ENCODE results near the gene CACNA1E. TPM values are rescaled to one million over a fixed set of nuclear protein-coding genes. Genes with fewer than 3 reads are reported as not detected.
A peak's percentile ranks its signal among the peaks of the same experiment; 100 is the strongest.

Gene CACNA1E
- total RNA-seq, 2 experiments from 2014 or later, result not detected

DNA sequence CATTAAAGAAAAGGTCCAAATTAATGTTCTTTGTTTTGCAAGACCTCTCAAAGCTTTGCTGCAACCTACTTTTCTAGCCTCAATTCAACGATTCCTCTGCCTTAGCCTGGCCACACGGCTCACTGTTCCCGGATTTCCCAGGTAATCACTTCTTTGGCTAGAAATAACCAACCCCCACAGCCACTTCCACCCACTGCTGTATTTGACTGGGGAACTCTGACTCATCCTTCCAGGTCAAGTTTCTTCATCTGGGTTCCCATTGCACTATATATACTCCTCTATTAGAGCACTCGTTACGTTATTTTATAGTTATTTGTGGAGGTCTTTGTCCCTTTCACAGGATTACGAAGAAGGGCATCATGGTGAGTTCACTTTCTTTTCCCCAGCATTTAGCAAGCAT is 185.9 kb downstream of the CACNA1E start:
- ChIA-PET POLR2A (interaction anchor here (0.7 kb wide), 1 partner anchor 9 kb away, joined by 3 read pairs; no protein-coding TSS in a partner anchor), CTCF (no interaction called here)
- Mint-ChIP-seq H3K4me3 (no peak overlapping the region), H3K9me3 (ENCODE audit: low read depth) (peaks cover 3% of the 10 kb centered on the region), H3K27ac (no peak overlapping the region), H3K27me3 (peaks cover 30% of the 10 kb centered on the region), H3K36me3 (ENCODE audit: low read depth) (no peaks in the 10 kb centered on the region), H3K4me1 (no peaks in the 10 kb centered on the region)
- ATAC-seq (no peak), DNase-seq (no peak)
- intact Hi-C loops (cut with DNase I, micrococcal nuclease), result no loop called here

DNA sequence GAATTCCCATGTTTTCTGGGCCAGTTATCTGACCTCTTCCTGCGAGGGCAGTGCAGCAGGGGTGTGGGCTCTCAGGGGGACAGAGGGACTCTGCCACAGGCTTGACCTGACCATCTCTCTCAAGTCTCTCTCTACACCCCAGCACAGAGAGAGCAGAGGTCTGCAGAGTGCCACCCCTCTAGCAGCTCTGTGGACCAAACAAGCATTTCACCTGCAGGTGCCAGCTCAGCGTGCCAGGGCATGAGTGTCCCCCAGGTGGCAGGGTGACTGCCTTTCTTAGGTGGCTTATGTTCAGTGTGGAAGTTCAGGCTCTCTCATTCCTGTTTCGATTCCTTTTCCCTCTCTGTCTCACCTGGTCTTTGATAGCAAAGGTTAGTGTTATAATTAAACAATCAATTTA is 191.3 kb downstream of the CACNA1E start:
- Mint-ChIP-seq H3K4me1 (no peaks in the 10 kb centered on the region), H3K4me3 (no peak overlapping the region), H3K27me3 (peaks cover 27% of the 10 kb centered on the region), H3K27ac (no peak overlapping the region), H3K9me3 (ENCODE audit: low read depth) (peaks cover 3% of the 10 kb centered on the region), H3K36me3 (ENCODE audit: low read depth) (no peaks in the 10 kb centered on the region)
- ChIA-PET POLR2A (no interaction called here), CTCF (interaction anchor here (1.1 kb wide), 1 partner anchor 186 kb away, joined by 3 read pairs; no protein-coding TSS in a partner anchor)
- DNase-seq, result no peak
- intact Hi-C loops (cut with DNase I, micrococcal nuclease), result loop anchor here in 1 of 2 experiments (10.0 kb wide), 1 partner anchor 200 kb away; no protein-coding TSS in a partner anchor
- no peak for ATAC-seq

DNA sequence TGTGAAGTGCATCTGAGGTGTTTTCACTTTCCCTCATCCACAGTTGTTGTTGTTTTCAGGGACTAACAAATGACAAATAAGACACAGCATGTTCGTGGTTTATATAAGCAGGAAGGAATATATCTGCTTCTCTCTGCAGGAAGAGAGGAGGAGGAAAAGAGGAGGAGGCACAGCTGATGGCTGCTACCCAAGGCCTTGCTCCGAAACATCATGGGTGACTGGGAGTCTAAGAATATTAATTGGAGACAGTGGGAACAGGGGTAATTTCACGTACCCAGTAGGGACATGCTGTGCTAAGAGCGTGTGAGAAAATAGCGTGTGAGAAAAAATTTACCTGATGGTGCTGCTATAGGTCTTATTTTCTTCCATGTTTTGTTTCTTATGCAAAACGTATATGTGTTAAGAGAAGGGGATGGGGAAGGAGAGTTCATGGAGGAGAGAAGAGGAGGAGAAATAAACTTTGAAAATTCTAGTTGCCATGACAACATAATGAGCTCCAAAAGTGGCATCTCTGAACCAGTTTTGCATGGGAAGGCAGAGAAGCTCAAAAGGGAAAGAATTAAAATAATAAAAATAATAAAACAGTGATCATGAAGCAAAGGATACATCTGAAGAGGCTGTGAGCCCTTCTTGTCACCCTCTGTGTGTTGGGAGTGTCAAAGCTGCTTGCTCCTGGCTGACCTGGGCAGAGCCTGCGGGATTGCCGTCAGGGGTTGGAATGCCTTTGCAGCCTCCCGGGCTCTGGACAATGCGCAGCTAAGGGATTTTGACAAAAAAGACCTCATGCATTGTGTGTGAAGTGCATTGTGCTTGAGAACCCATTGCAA is 192.0 kb downstream of the CACNA1E start:
- ATAC-seq (no peak), DNase-seq (no peak)
- Mint-ChIP-seq H3K4me3 (no peak overlapping the region), H3K9me3 (ENCODE audit: low read depth) (peaks cover 3% of the 10 kb centered on the region), H3K27ac (no peak overlapping the region), H3K27me3 (peaks cover 27% of the 10 kb centered on the region), H3K36me3 (ENCODE audit: low read depth) (no peaks in the 10 kb centered on the region), H3K4me1 (no peaks in the 10 kb centered on the region)
- ChIA-PET POLR2A (no interaction called here), CTCF (interaction anchor here (0.7 kb wide), 1 partner anchor 405 kb away, joined by 4 read pairs; no protein-coding TSS in a partner anchor)
- intact Hi-C loops (cut with DNase I, micrococcal nuclease), result loop anchor here in 1 of 2 experiments (10.0 kb wide), 1 partner anchor 201 kb away; no protein-coding TSS in a partner anchor

DNA sequence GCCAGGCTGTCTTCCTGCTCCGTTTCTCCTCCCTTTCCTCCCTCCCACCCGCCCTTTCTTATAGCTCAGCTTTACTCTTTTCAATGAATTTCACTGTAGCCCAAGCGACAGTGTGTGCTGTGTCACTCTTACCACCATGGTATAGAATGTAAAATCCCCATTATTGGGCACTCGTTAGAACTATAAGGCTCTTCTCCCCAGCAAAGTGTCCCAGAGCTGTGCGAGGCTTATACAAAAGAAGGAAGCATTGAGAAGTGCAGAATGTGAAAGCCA is 192.5 kb downstream of the CACNA1E start:
- ChIA-PET CTCF (interaction anchor here (0.7 to 1.6 kb wide), 3 partner anchors 193 to 405 kb away, joined by 3 to 9 read pairs (median 4); partner anchors contain the start of gene CACNA1E), POLR2A (no interaction called here)
- no peaks in the 10 kb centered on the region for H3K36me3 Mint-ChIP-seq (ENCODE audit: low read depth)
- peaks cover 32% of the 10 kb centered on the region for H3K27me3 Mint-ChIP-seq
- intact Hi-C loops (cut with DNase I, micrococcal nuclease), result loop anchor here (1.0 to 10.0 kb wide), 2 partner anchors 197 to 201 kb away; no protein-coding TSS in a partner anchor
- DNase-seq (no peak), ATAC-seq (no peak)
- H3K27ac Mint-ChIP-seq, result no peak overlapping the region
- no peak overlapping the region for H3K4me3 Mint-ChIP-seq
- H3K4me1 Mint-ChIP-seq, result no peaks in the 10 kb centered on the region
- peaks cover 3% of the 10 kb centered on the region for H3K9me3 Mint-ChIP-seq (ENCODE audit: low read depth)

DNA sequence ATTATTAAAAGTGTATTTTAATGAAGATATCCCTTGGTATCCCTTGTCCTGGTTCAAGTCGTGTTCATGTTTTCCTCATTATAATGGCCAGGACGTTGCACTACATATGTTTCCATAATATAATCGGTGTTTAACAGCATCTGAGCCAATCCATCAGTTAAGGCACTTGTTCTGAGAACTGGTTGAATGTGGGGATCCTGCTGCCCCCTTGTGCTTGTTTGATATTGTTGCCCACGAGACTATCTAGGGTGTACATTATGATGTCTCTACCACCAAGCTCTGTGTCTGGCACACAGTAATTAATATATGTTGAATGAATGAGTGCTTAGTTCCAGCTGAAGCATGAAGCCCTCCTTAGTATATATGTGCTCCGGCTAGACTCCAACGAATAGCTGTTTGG is 193.0 kb downstream of the CACNA1E start:
- intact Hi-C loops (cut with DNase I, micrococcal nuclease), result loop anchor here (1.0 to 10.0 kb wide), 2 partner anchors 197 to 201 kb away; no protein-coding TSS in a partner anchor
- Mint-ChIP-seq H3K4me3 (no peak overlapping the region), H3K36me3 (ENCODE audit: low read depth) (no peaks in the 10 kb centered on the region), H3K4me1 (no peaks in the 10 kb centered on the region), H3K27ac (no peak overlapping the region), H3K27me3 (peaks cover 32% of the 10 kb centered on the region), H3K9me3 (ENCODE audit: low read depth) (peaks cover 3% of the 10 kb centered on the region)
- ChIA-PET POLR2A (no interaction called here), CTCF (interaction anchor here (1.0 to 1.6 kb wide), 2 partner anchors 193 to 198 kb away, joined by 3 to 9 read pairs; partner anchors contain the start of gene CACNA1E)
- DNase-seq, result peak; percentile 30
- no peak for ATAC-seq

DNA sequence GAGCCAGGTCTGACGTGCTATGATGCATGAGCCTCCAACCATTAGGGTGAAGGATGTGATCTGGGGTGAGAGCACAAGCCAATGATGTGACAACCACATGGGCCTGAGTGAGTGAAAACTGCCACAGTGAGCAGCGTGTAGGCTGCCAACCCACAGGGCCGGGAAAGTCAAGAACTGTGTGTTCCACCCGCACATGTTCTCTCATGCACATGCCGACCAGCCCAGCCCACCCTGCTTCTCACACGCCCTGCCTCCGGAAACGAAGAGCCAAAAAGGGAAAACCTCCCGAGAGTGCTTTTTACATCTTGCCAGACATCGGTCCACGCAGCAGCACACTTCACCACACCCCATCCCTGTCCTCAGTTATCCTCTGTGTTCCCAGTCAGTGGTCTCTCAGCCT is 197.0 kb downstream of the CACNA1E start:
- intact Hi-C loops (cut with DNase I, micrococcal nuclease), result no loop called here
- Mint-ChIP-seq H3K4me1 (no peaks in the 10 kb centered on the region), H3K9me3 (ENCODE audit: low read depth) (no peaks in the 10 kb centered on the region), H3K27ac (no peak overlapping the region), H3K27me3 (peaks cover 18% of the 10 kb centered on the region), H3K4me3 (no peak overlapping the region), H3K36me3 (ENCODE audit: low read depth) (no peaks in the 10 kb centered on the region)
- DNase-seq (no peak), ATAC-seq (no peak)
- ChIA-PET CTCF (no interaction called here), POLR2A (no interaction called here)

DNA sequence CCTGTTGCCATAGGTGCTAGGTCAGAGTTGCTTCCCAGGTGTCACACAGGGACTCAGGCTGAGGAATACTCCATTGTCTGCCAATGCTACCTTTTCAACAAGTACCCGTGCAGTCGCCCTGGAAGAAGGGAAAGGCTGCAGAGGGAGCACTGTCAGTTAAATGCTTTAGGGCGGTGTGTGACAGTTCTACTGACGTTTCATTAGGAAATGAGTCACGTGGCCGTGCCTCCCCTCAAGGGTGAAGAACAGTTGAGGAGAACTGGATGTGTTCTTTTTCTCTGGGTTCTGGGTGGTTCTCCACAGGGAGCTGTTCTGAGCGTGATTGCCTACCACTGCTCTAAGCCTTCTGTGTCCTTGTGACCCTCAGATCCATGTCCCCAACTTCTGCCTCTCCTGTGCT is 197.6 kb downstream of the CACNA1E start:
- intact Hi-C loops (cut with DNase I, micrococcal nuclease), result no loop called here
- POLR2A ChIA-PET, result no interaction called here
- H3K9me3 Mint-ChIP-seq (ENCODE audit: low read depth), result no peaks in the 10 kb centered on the region
- no peaks in the 10 kb centered on the region for H3K4me1 Mint-ChIP-seq
- H3K27me3 Mint-ChIP-seq, result peaks cover 17% of the 10 kb centered on the region
- no peaks in the 10 kb centered on the region for H3K36me3 Mint-ChIP-seq (ENCODE audit: low read depth)
- no peak overlapping the region for H3K27ac Mint-ChIP-seq
- ATAC-seq, result no peak
- DNase-seq, result no peak
- CTCF ChIA-PET, result no interaction called here
- no peak overlapping the region for H3K4me3 Mint-ChIP-seq

DNA sequence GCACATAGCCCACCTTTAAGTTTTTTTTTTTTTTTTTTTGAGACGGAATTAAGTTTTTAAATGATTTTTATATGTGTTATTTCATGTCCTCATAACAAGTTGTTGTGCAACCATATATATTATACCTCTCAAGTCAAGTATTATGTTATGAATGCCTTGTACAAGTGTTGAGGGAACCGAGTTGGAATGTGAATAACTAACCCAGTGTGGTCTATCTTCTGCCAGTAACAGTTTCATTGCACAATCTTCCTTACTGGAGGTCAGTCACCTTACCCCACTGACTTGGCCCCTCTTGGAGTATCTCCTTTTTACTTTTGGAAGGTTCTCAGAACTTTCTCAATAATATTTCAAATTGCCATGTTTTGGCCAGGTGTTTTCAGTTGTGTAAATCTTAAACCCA is 201.9 kb downstream of the CACNA1E start:
- no peak for DNase-seq
- Mint-ChIP-seq H3K27me3 (peaks cover 19% of the 10 kb centered on the region), H3K9me3 (ENCODE audit: low read depth) (peaks cover 2% of the 10 kb centered on the region), H3K36me3 (ENCODE audit: low read depth) (no peaks in the 10 kb centered on the region), H3K4me3 (no peak overlapping the region), H3K4me1 (no peaks in the 10 kb centered on the region), H3K27ac (no peak overlapping the region)
- ATAC-seq, result no peak
- intact Hi-C loops (cut with DNase I, micrococcal nuclease), result no loop called here
- CTCF ChIA-PET, result no interaction called here
- POLR2A ChIA-PET, result no interaction called here

DNA sequence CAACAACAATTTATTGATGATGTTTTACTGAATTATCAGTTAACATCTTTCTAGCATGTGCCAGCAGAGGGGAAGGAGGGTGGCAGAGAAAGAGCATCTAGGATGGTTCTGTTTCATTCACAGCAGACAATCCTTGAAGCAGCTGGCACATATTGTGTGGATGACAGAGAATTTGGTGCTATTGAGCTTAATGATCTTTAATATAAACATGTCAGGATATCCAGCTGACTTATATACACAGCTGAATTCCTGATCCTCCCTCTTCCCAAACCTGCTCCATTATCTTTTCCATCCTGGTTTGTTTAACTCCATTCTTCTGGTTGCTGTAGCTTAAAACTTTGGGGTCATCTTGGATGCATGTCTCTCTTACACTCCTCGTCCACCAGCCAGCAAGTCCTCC is 218.6 kb downstream of the CACNA1E start:
- ATAC-seq, result no peak
- Mint-ChIP-seq H3K27ac (no peak overlapping the region), H3K9me3 (ENCODE audit: low read depth) (no peaks in the 10 kb centered on the region), H3K27me3 (peaks cover 12% of the 10 kb centered on the region), H3K4me1 (no peaks in the 10 kb centered on the region), H3K36me3 (ENCODE audit: low read depth) (no peaks in the 10 kb centered on the region), H3K4me3 (no peak overlapping the region)
- DNase-seq, result no peak
- POLR2A ChIA-PET, result no interaction called here
- intact Hi-C loops (cut with DNase I, micrococcal nuclease), result no loop called here
- CTCF ChIA-PET, result interaction anchor here (0.6 to 1.4 kb wide), 2 partner anchors 93 to 1642 kb away, joined by 3 to 4 read pairs; no protein-coding TSS in a partner anchor

DNA sequence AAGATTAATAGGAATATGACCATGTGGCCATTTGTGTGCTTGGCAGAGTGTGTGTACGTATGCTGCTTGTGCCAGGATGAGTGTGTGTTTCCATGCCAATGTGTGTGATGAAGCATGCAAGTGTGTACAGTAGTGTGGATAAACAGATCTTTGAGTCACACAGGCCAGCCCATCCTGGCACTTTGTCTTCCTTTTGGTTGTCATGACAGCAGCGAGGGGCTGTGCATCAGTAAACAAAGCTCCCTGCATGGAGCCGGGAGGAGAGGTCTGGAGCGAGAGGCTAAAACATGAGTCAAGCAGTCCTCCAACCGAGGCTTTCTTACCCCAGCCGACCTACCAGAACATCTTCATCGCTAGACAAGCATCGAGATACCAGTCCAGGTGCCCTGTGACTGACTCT is 221.2 kb downstream of the CACNA1E start:
- DNase-seq (no peak), ATAC-seq (no peak)
- Mint-ChIP-seq H3K9me3 (ENCODE audit: low read depth) (no peaks in the 10 kb centered on the region), H3K27ac (no peak overlapping the region), H3K36me3 (ENCODE audit: low read depth) (no peaks in the 10 kb centered on the region), H3K4me3 (no peak overlapping the region), H3K27me3 (peaks cover 8% of the 10 kb centered on the region), H3K4me1 (no peaks in the 10 kb centered on the region)
- intact Hi-C loops (cut with DNase I, micrococcal nuclease), result no loop called here
- ChIA-PET CTCF (no interaction called here), POLR2A (no interaction called here)

DNA sequence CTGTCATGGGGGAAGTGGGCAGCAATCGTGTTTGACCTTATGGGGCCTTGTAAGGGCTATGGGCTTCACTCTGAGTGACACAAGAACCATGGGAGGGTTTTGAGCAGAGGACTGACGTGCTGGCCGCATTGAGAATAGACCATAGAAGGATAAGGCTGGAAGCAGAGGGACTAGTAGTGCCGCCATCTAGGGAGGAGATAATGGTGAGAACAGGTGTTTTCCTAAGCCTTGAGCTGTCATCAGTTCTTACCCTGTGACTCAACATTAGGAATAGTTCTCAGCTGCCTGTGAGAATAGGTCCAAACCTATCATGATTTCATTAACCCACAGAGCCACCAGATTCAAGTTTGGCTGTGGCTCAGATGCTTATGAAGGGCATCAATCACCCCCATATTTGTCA is 228.5 kb downstream of the CACNA1E start:
- ATAC-seq (no peak), DNase-seq (no peak)
- intact Hi-C loops (cut with DNase I, micrococcal nuclease), result no loop called here
- H3K4me3 Mint-ChIP-seq, result no peak overlapping the region
- H3K27ac Mint-ChIP-seq, result no peak overlapping the region
- ChIA-PET POLR2A (no interaction called here), CTCF (no interaction called here)
- H3K36me3 Mint-ChIP-seq (ENCODE audit: low read depth), result no peaks in the 10 kb centered on the region
- no peaks in the 10 kb centered on the region for H3K4me1 Mint-ChIP-seq
- no peaks in the 10 kb centered on the region for H3K9me3 Mint-ChIP-seq (ENCODE audit: low read depth)
- peaks cover 3% of the 10 kb centered on the region for H3K27me3 Mint-ChIP-seq

DNA sequence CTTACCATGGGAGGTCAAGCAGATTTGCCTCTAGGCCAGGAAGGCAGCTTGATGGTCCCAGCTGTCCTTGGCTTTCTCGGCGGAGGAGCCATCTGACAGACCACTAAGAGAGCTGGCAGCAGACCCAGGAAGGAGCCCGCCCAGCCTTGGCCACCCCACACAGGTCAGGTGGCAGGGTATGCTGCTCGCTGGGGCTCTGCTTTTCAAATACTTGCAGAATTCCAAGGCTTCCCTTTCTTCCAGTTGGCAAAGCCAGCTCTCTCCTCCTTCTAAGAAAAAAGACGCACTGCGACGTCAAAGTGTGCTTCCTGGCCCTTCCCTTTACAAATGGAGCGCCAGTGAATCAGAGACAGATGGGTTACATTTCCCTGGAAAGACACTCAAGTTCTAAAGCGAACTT is 229.4 kb downstream of the CACNA1E start:
- CTCF ChIA-PET, result no interaction called here
- ATAC-seq, result no peak

More for the DNA sequence above, 229.4 kb downstream of the CACNA1E start:
- Mint-ChIP-seq H3K36me3 (ENCODE audit: low read depth) (no peaks in the 10 kb centered on the region), H3K4me1 (no peaks in the 10 kb centered on the region), H3K4me3 (no peak overlapping the region), H3K9me3 (ENCODE audit: low read depth) (no peaks in the 10 kb centered on the region), H3K27me3 (peaks cover 3% of the 10 kb centered on the region), H3K27ac (no peak overlapping the region)
- DNase-seq, result no peak
- intact Hi-C loops (cut with DNase I, micrococcal nuclease), result no loop called here
- POLR2A ChIA-PET, result no interaction called here
